Activated B cell treated with CpG ODN at 0.5 μM for 24 hours (primary cell): ENCODE measurements around the gene SCUBE1. TPM values are rescaled to one million over a fixed set of nuclear protein-coding genes. Genes with fewer than 3 reads are reported as not detected.

ENCODE experiments used
- ATAC-seq: fragments of 200-7000 bp; cut with Tn5 transposase; one replicate; pipeline ENCODE4 v1.10.0; 2021; ENCODE audit warnings: low read depth, mild to moderate bottlenecking, moderate library complexity
- CTCF ChIA-PET: fragments of 350-600 bp; sonication (Branson Sonifier 250); formaldehyde crosslinking; loops from one replicate; lab custom pipeline; 2021; ENCODE audit warnings: antibody characterized with exemption; lab: Charles Lee
- POLR2A ChIA-PET: fragments of 350-600 bp; sonication (Branson Sonifier 250); formaldehyde crosslinking; loops from one replicate; lab custom pipeline; 2021; ENCODE audit warnings: antibody characterized with exemption; lab: Charles Lee
- DNase-seq: peaks from one replicate; pipeline ENCODE4 v3.0.0; 2022
- H3K27ac Mint-ChIP-seq: one replicate; pipeline ENCODE4 v1.8.0; 2020; ENCODE audit warnings: mixed read lengths
- H3K27me3 Mint-ChIP-seq: one replicate; pipeline ENCODE4 v1.8.0; 2021; ENCODE audit warnings: mixed read lengths
- H3K36me3 Mint-ChIP-seq: one replicate; pipeline ENCODE4 v1.8.0; 2021; ENCODE audit warnings: low read depth, mixed read lengths
- H3K4me1 Mint-ChIP-seq: one replicate; pipeline ENCODE4 v1.8.0; 2021; ENCODE audit warnings: mixed read lengths
- H3K4me3 Mint-ChIP-seq: one replicate; pipeline ENCODE4 v1.8.0; 2020; ENCODE audit warnings: mild to moderate bottlenecking, mixed read lengths
- H3K9me3 Mint-ChIP-seq: one replicate; pipeline ENCODE4 v1.8.0; 2020; ENCODE audit warnings: mixed read lengths
- intact Hi-C: fragments of 100-400 bp; cut with micrococcal nuclease; formaldehyde crosslinking; loops from one replicate; pipeline ENCODE4 v1.15.1; 2024
- total RNA-seq: library from RNA; stranded (reverse); gene quantifications from 2 replicates; pipeline ENCODE4 v1.2.3, GENCODE V29; 2022
- TF ChIP-seq, protein P1 (sequence below): fragments of 200-600 bp; IDR thresholded peaks from one replicate; pipeline ENCODE4 v1.8.0; 2022; ENCODE audit warnings: antibody characterized with exemption, mild to moderate bottlenecking

The SCUBE1 gene
- total RNA-seq, 1 donor from 2014 or later = not detected

GRCh38 chr22:43301866-43302265, 41.3 kb downstream of the SCUBE1 start:
- ChIA-PET CTCF (no interaction called here), POLR2A (no interaction called here)
- Mint-ChIP-seq H3K4me1 (no peaks in the 10 kb centered on the region), H3K4me3 (no peak overlapping the region), H3K27me3 (peaks cover 9% of the 10 kb centered on the region), H3K27ac (no peak overlapping the region), H3K9me3 (no peaks in the 10 kb centered on the region), H3K36me3 (no peaks in the 10 kb centered on the region)
- ATAC-seq (no peak), DNase-seq (no peak)
- TF ChIP-seq, protein P1, sequence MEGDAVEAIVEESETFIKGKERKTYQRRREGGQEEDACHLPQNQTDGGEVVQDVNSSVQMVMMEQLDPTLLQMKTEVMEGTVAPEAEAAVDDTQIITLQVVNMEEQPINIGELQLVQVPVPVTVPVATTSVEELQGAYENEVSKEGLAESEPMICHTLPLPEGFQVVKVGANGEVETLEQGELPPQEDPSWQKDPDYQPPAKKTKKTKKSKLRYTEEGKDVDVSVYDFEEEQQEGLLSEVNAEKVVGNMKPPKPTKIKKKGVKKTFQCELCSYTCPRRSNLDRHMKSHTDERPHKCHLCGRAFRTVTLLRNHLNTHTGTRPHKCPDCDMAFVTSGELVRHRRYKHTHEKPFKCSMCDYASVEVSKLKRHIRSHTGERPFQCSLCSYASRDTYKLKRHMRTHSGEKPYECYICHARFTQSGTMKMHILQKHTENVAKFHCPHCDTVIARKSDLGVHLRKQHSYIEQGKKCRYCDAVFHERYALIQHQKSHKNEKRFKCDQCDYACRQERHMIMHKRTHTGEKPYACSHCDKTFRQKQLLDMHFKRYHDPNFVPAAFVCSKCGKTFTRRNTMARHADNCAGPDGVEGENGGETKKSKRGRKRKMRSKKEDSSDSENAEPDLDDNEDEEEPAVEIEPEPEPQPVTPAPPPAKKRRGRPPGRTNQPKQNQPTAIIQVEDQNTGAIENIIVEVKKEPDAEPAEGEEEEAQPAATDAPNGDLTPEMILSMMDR = no peak
- intact Hi-C loops = no loop called here

GRCh38 chr22:43300891-43301676, 42.1 kb downstream of the SCUBE1 start:
- intact Hi-C loops = no loop called here
- DNase-seq = no peak
- H3K4me3 Mint-ChIP-seq = no peak overlapping the region
- no peak for ATAC-seq
- CTCF ChIA-PET = no interaction called here
- POLR2A ChIA-PET = no interaction called here
- TF ChIP-seq, protein P1 = no peak
- H3K9me3 Mint-ChIP-seq = no peaks in the 10 kb centered on the region
- no peaks in the 10 kb centered on the region for H3K4me1 Mint-ChIP-seq
- H3K27ac Mint-ChIP-seq = no peak overlapping the region
- H3K36me3 Mint-ChIP-seq = no peaks in the 10 kb centered on the region
- H3K27me3 Mint-ChIP-seq = peaks cover 4% of the 10 kb centered on the region

GRCh38 chr22:43299736-43300135, 43.4 kb downstream of the SCUBE1 start:
- H3K4me1 Mint-ChIP-seq = no peaks in the 10 kb centered on the region
- no peak overlapping the region for H3K4me3 Mint-ChIP-seq
- H3K9me3 Mint-ChIP-seq = no peaks in the 10 kb centered on the region
- ChIA-PET POLR2A (no interaction called here), CTCF (no interaction called here)
- DNase-seq (no peak), ATAC-seq (no peak)
- H3K27me3 Mint-ChIP-seq = peaks cover 4% of the 10 kb centered on the region
- intact Hi-C loops = no loop called here
- TF ChIP-seq, protein P1 = no peak
- no peaks in the 10 kb centered on the region for H3K36me3 Mint-ChIP-seq
- H3K27ac Mint-ChIP-seq = no peak overlapping the region

DNA sequence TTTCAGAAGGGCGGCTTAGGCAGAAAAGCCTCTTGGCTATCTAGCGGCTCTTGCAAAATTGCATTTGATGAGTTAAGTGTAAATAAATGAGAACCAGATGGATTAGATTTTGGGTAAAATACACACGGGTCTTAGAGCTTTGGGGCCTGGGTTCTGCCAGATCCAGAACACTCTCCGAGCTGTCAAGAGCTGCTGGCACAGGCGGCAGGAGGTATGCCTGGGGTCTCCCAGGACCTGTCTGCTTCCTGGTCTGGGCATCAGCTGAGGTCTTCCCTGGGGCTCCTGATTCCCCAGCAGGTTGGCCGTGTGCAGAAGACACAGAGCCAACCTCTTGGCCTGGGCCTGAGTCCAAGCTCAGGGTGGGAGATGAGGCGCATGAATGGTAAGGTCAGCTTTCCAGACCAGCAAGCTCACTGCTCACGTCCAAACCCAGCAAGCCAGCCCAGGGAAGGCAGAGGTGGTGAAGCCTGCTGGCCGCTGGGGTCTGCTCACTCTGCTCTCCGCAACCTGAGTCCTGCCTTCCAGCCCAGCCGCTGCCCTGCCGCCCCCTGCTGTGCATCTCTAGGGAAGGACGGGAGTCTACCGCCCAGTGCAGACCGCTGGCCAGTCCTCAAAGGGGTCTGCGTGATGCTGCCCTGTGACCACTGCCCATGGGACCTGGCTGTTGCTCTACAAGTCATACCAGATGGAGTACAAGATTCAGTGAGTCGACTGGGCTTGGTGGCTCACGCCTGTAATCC, 44.9 kb downstream of the SCUBE1 start:
- Mint-ChIP-seq H3K36me3 (no peaks in the 10 kb centered on the region), H3K27me3 (no peaks in the 10 kb centered on the region), H3K27ac (no peak overlapping the region), H3K4me3 (no peak overlapping the region), H3K4me1 (no peaks in the 10 kb centered on the region), H3K9me3 (no peaks in the 10 kb centered on the region)
- no peak for ATAC-seq
- POLR2A ChIA-PET = no interaction called here
- DNase-seq = no peak
- CTCF ChIA-PET = no interaction called here
- TF ChIP-seq, protein P1 = no peak
- intact Hi-C loops = no loop called here

DNA sequence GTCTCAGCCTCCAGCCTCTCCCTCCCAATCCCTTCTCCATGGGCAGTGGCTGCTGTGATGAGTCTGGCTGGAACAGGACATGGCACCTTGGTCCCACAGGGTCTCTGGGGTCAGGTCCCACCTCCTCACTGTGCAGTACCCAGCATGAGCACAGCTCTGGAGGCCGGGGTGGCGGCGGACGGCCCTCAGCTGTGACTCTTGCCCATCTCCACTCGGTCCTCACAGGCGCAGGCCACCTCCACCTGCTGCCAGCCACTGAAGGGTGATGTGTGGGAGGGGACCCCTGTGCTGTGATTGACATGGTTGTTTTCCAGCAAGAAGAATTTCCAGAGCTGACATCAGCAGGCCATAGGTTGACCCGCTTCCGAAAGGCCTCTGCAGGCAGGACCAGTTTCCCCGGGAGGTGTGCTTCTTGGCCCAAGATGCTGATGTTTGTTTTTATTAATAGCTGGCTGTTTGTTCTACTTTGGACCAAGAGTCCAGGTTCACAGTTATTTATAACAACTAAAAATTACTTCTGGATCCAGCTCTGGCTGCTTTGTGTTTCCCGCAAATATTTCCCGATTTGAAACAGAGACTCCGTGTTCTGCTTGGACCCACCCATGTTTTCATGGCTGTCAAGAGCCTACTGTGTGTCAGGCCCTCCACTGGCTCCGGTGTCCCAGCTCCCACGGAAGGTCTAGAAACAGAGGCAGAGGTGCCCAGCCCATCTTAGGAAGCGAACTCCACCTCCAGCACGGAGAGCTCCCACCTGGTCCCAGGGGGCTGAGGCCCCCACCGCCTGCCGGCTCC, 45.7 kb downstream of the SCUBE1 start:
- intact Hi-C loops = no loop called here
- POLR2A ChIA-PET = no interaction called here
- DNase-seq = no peak
- H3K27ac Mint-ChIP-seq = no peak overlapping the region
- no peaks in the 10 kb centered on the region for H3K36me3 Mint-ChIP-seq
- no peaks in the 10 kb centered on the region for H3K9me3 Mint-ChIP-seq
- H3K4me1 Mint-ChIP-seq = no peaks in the 10 kb centered on the region
- ATAC-seq = no peak
- CTCF ChIA-PET = no interaction called here
- no peak overlapping the region for H3K4me3 Mint-ChIP-seq
- no peaks in the 10 kb centered on the region for H3K27me3 Mint-ChIP-seq
- TF ChIP-seq, protein P1 = no peak
